VCaP (cell line): ENCODE measurements around the gene ABHD16A.

Source experiments
- H3K27ac ChIP-seq: fragments of 450-650 bp; 2 replicates; pipeline ENCODE4 v1.5.1; 2017
- CTCF ChIP-seq: fragments of 450-650 bp; conservative IDR thresholded peaks from 2 replicates; pipeline ENCODE4 v1.5.1; 2017; ENCODE audit warnings: mild to moderate bottlenecking, moderate library complexity

Gene ABHD16A

GRCh38 chr6:31723245-31723979 lies 20.3 kb upstream of the ABHD16A start, which contains the start of gene MPIG6B:
Gene MPIG6B (plus strand): TSS chr6:31723373. CDS start chr6:31723384, 11 bp downstream.
- no peak for TF ChIP-seq CTCF
- no peak within 1 kb of the TSS for H3K27ac ChIP-seq

GRCh38 chr6:31722173-31722572 lies 19.0 kb upstream of the ABHD16A start:
- TF ChIP-seq CTCF: no peak
- no peak overlapping the region for H3K27ac ChIP-seq

- no peak within 1 kb of the TSS for H3K27ac ChIP-seq
- no peak for TF ChIP-seq CTCF
Observed at GRCh38 chr6:31721351-31722020, 18.4 kb upstream of the ABHD16A start, which contains the start of gene LY6G6C. Gene LY6G6C (minus strand): TSS chr6:31721746. CDS start chr6:31721679, 67 bp downstream.

GRCh38 chr6:31720196-31720770 lies 17.2 kb upstream of the ABHD16A start:
- H3K27ac ChIP-seq: no peak overlapping the region
- TF ChIP-seq CTCF: no peak

GRCh38 chr6:31719001-31719400 lies 15.9 kb upstream of the ABHD16A start:
- peak overlapping the region; percentile 77 for H3K27ac ChIP-seq
- TF ChIP-seq CTCF: no peak

- peak overlapping the region; percentile 77 for H3K27ac ChIP-seq
- TF ChIP-seq CTCF: no peak
Observed at GRCh38 chr6:31718265-31718664, 15.1 kb upstream of the ABHD16A start.

GRCh38 chr6:31717499-31718222 lies 14.5 kb upstream of the ABHD16A start:
- no peak for TF ChIP-seq CTCF
- peak overlapping the region; percentile 77 for H3K27ac ChIP-seq
